GM18498 (cell line): ENCODE data around the gene ZNF618.

Source experiments
- ATAC-seq: cut with Tn5 transposase; IDR thresholded peaks from one replicate; pipeline ENCODE4 v1.9.1; 2021; ENCODE audit warnings: mild to moderate bottlenecking, moderate library complexity; ENCODE audit not compliant: unreplicated experiment

The ZNF618 gene

GRCh38 chr9:113876151-113876992 lies at the start of gene ZNF618:
TSS of gene ZNF618 (plus strand) at chr9:113876309. CDS start at chr9:113876381, 72 bp downstream.
- peak; percentile 78 for ATAC-seq

GRCh38 chr9:113828221-113828620 lies 47.9 kb upstream of the ZNF618 start:
- ATAC-seq, result no peak

- no peak for ATAC-seq
These were observed 38.8 kb upstream of the ZNF618 start for GRCh38 chr9:113837334-113837733.

GRCh38 chr9:113842086-113842485 lies 34.0 kb upstream of the ZNF618 start:
- ATAC-seq, result no peak

- ATAC-seq, result no peak
These were observed 31.6 kb upstream of the ZNF618 start for GRCh38 chr9:113844466-113844865.

GRCh38 chr9:113851359-113851758 lies 24.8 kb upstream of the ZNF618 start:
- ATAC-seq, result no peak

- no peak for ATAC-seq
These were observed 24.2 kb upstream of the ZNF618 start for GRCh38 chr9:113851873-113852272.

GRCh38 chr9:113853333-113853732 lies 22.8 kb upstream of the ZNF618 start:
- no peak for ATAC-seq

- no peak for ATAC-seq
These were observed 21.8 kb upstream of the ZNF618 start for GRCh38 chr9:113854310-113854709.

- no peak for ATAC-seq
These were observed 18.2 kb upstream of the ZNF618 start for GRCh38 chr9:113857875-113858274.

- ATAC-seq, result no peak
These were observed 17.8 kb upstream of the ZNF618 start for GRCh38 chr9:113858282-113858681.

- ATAC-seq, result no peak
These were observed 12.8 kb upstream of the ZNF618 start for GRCh38 chr9:113863345-113863744.

- ATAC-seq, result no peak
These were observed 7.6 kb upstream of the ZNF618 start for GRCh38 chr9:113868501-113868900.

GRCh38 chr9:113872485-113873143 lies 3.5 kb upstream of the ZNF618 start:
- ATAC-seq, result no peak

GRCh38 chr9:113873446-113873845 lies 2.7 kb upstream of the ZNF618 start:
- no peak for ATAC-seq

- ATAC-seq, result no peak
These were observed 2.2 kb upstream of the ZNF618 start for GRCh38 chr9:113873926-113874325.

GRCh38 chr9:113875459-113876150 lies 504 bp upstream of the ZNF618 start:
- ATAC-seq, result peak; percentile 27

- no peak for ATAC-seq
These were observed 872 bp downstream of the ZNF618 start for GRCh38 chr9:113876993-113877368.

GRCh38 chr9:113879318-113879717 lies 3.2 kb downstream of the ZNF618 start:
- ATAC-seq, result no peak

- ATAC-seq, result no peak
These were observed 3.8 kb downstream of the ZNF618 start for GRCh38 chr9:113879911-113880310.

- no peak for ATAC-seq
These were observed 6.1 kb downstream of the ZNF618 start for GRCh38 chr9:113882181-113882580.
